LNCAP (cell line): ENCODE measurements around the gene GM2A.

Experiments used
- CTCF ChIP-seq: fragments of 450-650 bp; IDR thresholded peaks from 2 replicates; pipeline ENCODE4 v1.5.1; 2017; ENCODE audit warnings: mild to moderate bottlenecking

GM2A gene

GRCh38 chr5:151215546-151215880, 37.5 kb upstream of the GM2A start:
- no peak for TF ChIP-seq CTCF

- no peak for TF ChIP-seq CTCF
Observed at GRCh38 chr5:151216781-151217180, 36.2 kb upstream of the GM2A start.

- TF ChIP-seq CTCF, result no peak
Observed at GRCh38 chr5:151218177-151218576, 34.8 kb upstream of the GM2A start.

GRCh38 chr5:151219138-151219537, 33.8 kb upstream of the GM2A start:
- no peak for TF ChIP-seq CTCF

- TF ChIP-seq CTCF, result no peak
Observed at GRCh38 chr5:151219789-151220188, 33.2 kb upstream of the GM2A start.

- TF ChIP-seq CTCF, result no peak
Observed at GRCh38 chr5:151221574-151221973, 31.4 kb upstream of the GM2A start.

GRCh38 chr5:151222054-151222789, 30.8 kb upstream of the GM2A start:
- no peak for TF ChIP-seq CTCF
